ENCODE measurements around the gene TM4SF5.

DNA sequence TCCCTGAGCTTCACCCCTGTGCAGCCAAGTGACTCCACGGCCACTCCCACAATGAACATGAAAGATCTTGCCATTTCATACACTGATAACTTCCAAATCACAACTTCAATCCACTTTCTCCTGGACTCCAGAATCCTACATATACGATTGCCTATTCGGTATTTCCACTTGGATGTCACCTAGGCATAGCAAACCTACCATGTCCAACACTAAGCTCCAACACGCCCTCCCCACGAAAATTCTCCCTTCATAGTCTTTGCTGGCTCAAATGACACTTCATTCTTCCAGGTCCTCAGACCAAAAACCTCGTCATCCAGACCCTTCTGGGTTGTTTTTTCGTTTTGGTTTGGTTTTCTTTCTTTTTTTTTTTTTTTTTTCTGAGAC, 19.0 kb downstream of the TM4SF5 start:
- TF ChIP-seq EP300 (IDR thresholded peaks at IDR 0.05; ENCODE audit: borderline replicate concordance in 1 of 2, low read depth in 2 of 2, low read length in 2 of 2), result no peak
- TF ChIP-seq, protein P1, sequence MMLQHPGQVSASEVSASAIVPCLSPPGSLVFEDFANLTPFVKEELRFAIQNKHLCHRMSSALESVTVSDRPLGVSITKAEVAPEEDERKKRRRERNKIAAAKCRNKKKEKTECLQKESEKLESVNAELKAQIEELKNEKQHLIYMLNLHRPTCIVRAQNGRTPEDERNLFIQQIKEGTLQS (IDR thresholded peaks at IDR 0.05; ENCODE audit: insufficient read depth, low read depth, low read length), result no peak
- no peak for TF ChIP-seq CHD1 (IDR thresholded peaks at IDR 0.05; ENCODE audit: low read depth, low read length)
- no peak for TF ChIP-seq RNF2 (IDR thresholded peaks at IDR 0.05; ENCODE audit: borderline replicate concordance, low read depth, low read length, missing control alignments, poor library complexity, severe bottlenecking)
